Fibroblast of lung (primary cell): ENCODE measurements around the gene RTL10. TPM values are rescaled to one million over a fixed set of nuclear protein-coding genes. Genes with fewer than 3 reads are reported as not detected.

Experiments
- DNase-seq, 2 donors: peaks; one replicate each; pipeline versions ENCODE4 v3.0.0 to v3.0.0-alpha.2; 2010; ENCODE audit warnings: low read depth in 2 of 2
- H2AFZ ChIP-seq: 2 replicates; pipeline ENCODE4 v1.5.1; 2012; ENCODE audit warnings: low read length, control low read depth, inconsistent platforms
- H3K27ac ChIP-seq: 2 replicates; pipeline ENCODE4 v1.5.1; 2011; ENCODE audit warnings: low read length, control low read depth; ENCODE audit not compliant: insufficient read depth
- H3K27me3 ChIP-seq: 2 replicates; pipeline ENCODE4 v1.5.1; 2011; ENCODE audit warnings: mild to moderate bottlenecking, low read length; ENCODE audit not compliant: control insufficient read depth, insufficient read depth
- H3K36me3 ChIP-seq: 2 replicates; pipeline ENCODE4 v1.5.1; 2011; ENCODE audit warnings: low read length; ENCODE audit not compliant: control insufficient read depth, insufficient read depth
- H3K4me1 ChIP-seq: 2 replicates; pipeline ENCODE4 v1.5.1; 2011; ENCODE audit warnings: low read length; ENCODE audit not compliant: control insufficient read depth, insufficient read depth; ENCODE audit errors: extremely low read depth
- H3K4me2 ChIP-seq: 2 replicates; pipeline ENCODE4 v1.5.1; 2011; ENCODE audit warnings: low read length, control low read depth; ENCODE audit not compliant: insufficient read depth; ENCODE audit errors: extremely low read depth
- H3K4me3 ChIP-seq, 4 experiments: fragments of 200-600 bp in 1 of 4; sonication (generic) in 1 of 4; replicated peaks in 1 of 4; 2 replicates each; pipeline ENCODE4 v1.5.1; 2011 to 2016; ENCODE audit warnings: low read length in 4 of 4, low read depth in 3 of 4, mild to moderate bottlenecking in 3 of 4, control low read depth in 2 of 4, inconsistent platforms in 1 of 4, mixed read lengths in 1 of 4; ENCODE audit not compliant: insufficient read depth in 1 of 4; ENCODE audit errors: control extremely low read depth in 1 of 4
- H3K79me2 ChIP-seq: 2 replicates; pipeline ENCODE4 v1.5.1; 2012; ENCODE audit warnings: mild to moderate bottlenecking, low read length, inconsistent platforms; ENCODE audit not compliant: control insufficient read depth, insufficient read depth
- H3K9ac ChIP-seq: 2 replicates; pipeline ENCODE4 v1.5.1; 2011; ENCODE audit warnings: mild to moderate bottlenecking, low read length, control low read depth; ENCODE audit not compliant: insufficient read depth
- H3K9me3 ChIP-seq: 2 replicates; pipeline ENCODE4 v1.5.1; 2012; ENCODE audit warnings: low read depth, low read length; ENCODE audit not compliant: control insufficient read depth, insufficient read depth
- H4K20me1 ChIP-seq: 2 replicates; pipeline ENCODE4 v1.5.1; 2011; ENCODE audit warnings: low read length; ENCODE audit not compliant: control insufficient read depth, insufficient read depth; ENCODE audit errors: extremely low read depth
- CTCF ChIP-seq, 2 donors: IDR thresholded peaks in 1 of 2; conservative IDR thresholded peaks in 1 of 2; 1 replicate in 1 of 2; 2 replicates in 1 of 2; pipeline ENCODE4 v1.5.1; 2011 to 2012; ENCODE audit warnings: low read length in 2 of 2, control low read depth in 1 of 2, inconsistent platforms in 1 of 2, low read depth in 1 of 2, mild to moderate bottlenecking in 1 of 2
- EZH2 ChIP-seq: IDR thresholded peaks from 2 replicates; pipeline ENCODE4 v1.5.1; 2012; ENCODE audit warnings: low read length, control low read depth, mild to moderate bottlenecking; ENCODE audit errors: missing control alignments
- polyA plus RNA-seq, 2 donors: library from polyadenylated mRNA; depleted of rRNA in 1 of 2; stranded (reverse) in 1 of 2; unstranded in 1 of 2; fragments of >200 nt; gene quantifications; 2 replicates each; pipeline ENCODE4 v1.2.1, GENCODE V29; 2011 to 2012; ENCODE audit warnings: missing spikeins in 1 of 2
- total RNA-seq: library from RNA; depleted of rRNA; stranded (reverse); fragments of >200 nt; gene quantifications from 2 replicates; pipeline ENCODE4 v1.2.1, GENCODE V29; 2014

Gene RTL10
- total and polyA plus RNA-seq, 2 donors (not counting 1 experiment from before 2014, with no cell fraction given), result 6.5 to 7.3 TPM

- H3K9me3 ChIP-seq, result no peaks in the 10 kb centered on the region
- H3K36me3 ChIP-seq, result no peaks in the 10 kb centered on the region
- DNase-seq, result no peak
- no peak overlapping the region for H3K27ac ChIP-seq
- TF ChIP-seq CTCF (conservative IDR thresholded peaks at IDR 0.05 in 1 of 2, IDR thresholded peaks at IDR 0.05 in 1 of 2; ENCODE audit: low read depth in 1 of 2, low read length in 2 of 2) (no peak), EZH2 (no peak)
- no peaks in the 10 kb centered on the region for H3K27me3 ChIP-seq
- no peak overlapping the region for H3K9ac ChIP-seq
- no peak overlapping the region for H2AFZ ChIP-seq
- no peaks in the 10 kb centered on the region for H4K20me1 ChIP-seq
- H3K4me1 ChIP-seq, result peaks cover 5% of the 10 kb centered on the region
- no peak overlapping the region for H3K4me3 ChIP-seq
- no peak overlapping the region for H3K4me2 ChIP-seq
- H3K79me2 ChIP-seq, result no peaks in the 10 kb centered on the region
These were observed 12.1 kb downstream of the RTL10 start for GRCh38 chr22:19842393-19843106.

DNA sequence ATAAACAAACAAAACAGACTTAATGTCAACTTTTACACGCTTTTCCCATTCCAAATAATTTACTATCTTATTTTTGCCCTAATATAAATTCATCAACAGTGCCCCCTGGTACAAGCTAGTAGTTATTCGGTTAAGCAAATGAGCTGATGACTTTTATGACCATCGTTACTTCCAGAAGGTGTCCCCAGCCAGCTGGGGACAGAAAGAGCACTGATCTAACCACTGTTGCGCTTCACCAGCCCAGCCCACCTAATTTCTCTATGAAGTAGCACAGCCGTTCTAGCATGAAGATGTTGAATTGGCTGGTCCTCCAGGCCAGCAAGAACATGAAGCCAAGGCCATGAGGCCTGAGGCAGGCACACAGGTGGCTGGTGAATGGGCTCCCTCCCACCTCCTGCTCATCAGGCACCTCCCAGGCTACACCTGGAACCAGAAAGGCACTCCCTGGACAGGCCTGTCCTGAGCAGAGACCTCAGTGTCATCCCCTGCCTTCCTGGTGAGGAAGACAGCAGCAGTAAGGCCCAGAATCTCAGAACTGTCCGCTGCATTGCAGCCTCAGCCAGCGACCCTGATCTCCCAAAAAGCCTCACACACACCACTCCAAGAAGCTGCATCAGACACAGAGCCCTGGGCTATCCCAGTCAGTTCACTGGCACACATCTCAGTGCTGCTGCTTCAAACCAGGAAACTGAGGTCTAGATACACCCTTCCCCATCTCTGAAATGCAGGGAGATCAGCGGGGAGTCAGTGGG is 12.9 kb downstream of the RTL10 start:
- no peak overlapping the region for H3K4me3 ChIP-seq
- no peak overlapping the region for H2AFZ ChIP-seq
- no peaks in the 10 kb centered on the region for H3K79me2 ChIP-seq
- no peak overlapping the region for H3K27ac ChIP-seq
- H3K9me3 ChIP-seq, result no peaks in the 10 kb centered on the region
- no peak for TF ChIP-seq EZH2
- H3K4me2 ChIP-seq, result no peak overlapping the region
- no peaks in the 10 kb centered on the region for H3K36me3 ChIP-seq
- peaks cover 5% of the 10 kb centered on the region for H3K4me1 ChIP-seq
- no peaks in the 10 kb centered on the region for H4K20me1 ChIP-seq
- no peaks in the 10 kb centered on the region for H3K27me3 ChIP-seq
- DNase-seq, result no peak
- no peak overlapping the region for H3K9ac ChIP-seq

GRCh38 chr22:19840955-19841640 is 13.6 kb downstream of the RTL10 start:
- H3K27ac ChIP-seq, result no peak overlapping the region
- no peaks in the 10 kb centered on the region for H3K9me3 ChIP-seq
- peaks cover 5% of the 10 kb centered on the region for H3K4me1 ChIP-seq
- H3K36me3 ChIP-seq, result no peaks in the 10 kb centered on the region
- H4K20me1 ChIP-seq, result no peaks in the 10 kb centered on the region
- H3K9ac ChIP-seq, result no peak overlapping the region
- no peak overlapping the region for H2AFZ ChIP-seq
- no peak overlapping the region for H3K4me3 ChIP-seq
- H3K79me2 ChIP-seq, result no peaks in the 10 kb centered on the region
- TF ChIP-seq EZH2 (no peak), CTCF (conservative IDR thresholded peaks at IDR 0.05 in 1 of 2, IDR thresholded peaks at IDR 0.05 in 1 of 2; ENCODE audit: low read depth in 1 of 2, low read length in 2 of 2) (no peak)
- DNase-seq, result no peak
- H3K4me2 ChIP-seq, result no peak overlapping the region
- H3K27me3 ChIP-seq, result no peaks in the 10 kb centered on the region
